ENCODE measurements around the gene LETM1. TPM values are rescaled to one million over a fixed set of nuclear protein-coding genes. Genes with fewer than 3 reads are reported as not detected.

Gene LETM1
- total RNA-seq, 2 donors from 2014 or later = 45.7 to 52.4 TPM

DNA sequence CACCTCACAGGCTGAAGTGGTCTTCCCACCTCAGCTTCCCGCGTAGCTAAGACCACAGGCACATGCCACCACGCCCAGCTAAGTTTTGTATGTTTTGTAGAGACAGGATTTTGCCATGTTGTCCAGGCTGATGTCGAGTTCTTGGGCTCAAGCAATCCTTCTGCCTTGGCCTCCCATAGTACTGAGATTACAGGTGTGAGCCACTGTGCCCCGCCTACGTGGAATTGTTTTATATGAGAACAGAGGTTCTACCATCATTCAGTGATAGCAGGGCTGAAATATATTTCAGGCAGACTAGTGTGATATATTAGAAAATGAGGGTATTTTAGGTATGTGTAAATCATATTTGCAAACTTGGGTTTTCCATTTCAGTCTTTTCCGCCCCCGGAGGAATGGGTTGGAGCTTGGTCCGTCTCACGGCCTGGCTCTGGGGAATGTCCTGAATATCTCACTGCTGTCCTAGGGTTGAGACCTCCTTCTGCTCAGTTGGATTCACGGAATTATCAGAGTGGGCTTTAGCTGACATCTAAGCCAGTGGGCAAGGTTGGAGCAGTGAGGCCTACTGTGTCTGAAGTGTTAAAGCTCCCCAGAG is 35.1 kb upstream of the LETM1 start:
- no peak for DNase-seq
- Histone ChIP-seq H3K9me3 (ENCODE audit: control insufficient read depth, low read length) (no peaks in the 10 kb centered on the region), H3K4me1 (ENCODE audit: control insufficient read depth, insufficient read depth, low read length) (no peaks in the 10 kb centered on the region), H3K27ac (ENCODE audit: low read depth, low read length) (no peak overlapping the region), H3K27me3 (ENCODE audit: control insufficient read depth, insufficient read depth, low read length, poor library complexity, severe bottlenecking) (no peaks in the 10 kb centered on the region), H3K9ac (ENCODE audit: extremely low read depth, low read length, poor library complexity, severe bottlenecking) (no peak overlapping the region), H3K4me3 (ENCODE audit: low read length) (no peak overlapping the region), H3K36me3 (ENCODE audit: control insufficient read depth, insufficient read depth, low read length) (peaks cover 20% of the 10 kb centered on the region)
- no peak overlapping the region for H3K27ac Mint-ChIP-seq
- no peaks in the 10 kb centered on the region for H3K27me3 Mint-ChIP-seq (ENCODE audit: insufficient read depth)
- TF ChIP-seq CTCF (conservative IDR thresholded peaks at IDR 0.05) = no peak
- no peak overlapping the region for H3K4me3 Mint-ChIP-seq
- WGBS, 2 experiments (ENCODE audit: insufficient coverage in 1 of 2, insufficient read length in 1 of 2) = 96% methylated on average over 9 to 11 of the region's 11 CpGs
- H3K9me3 Mint-ChIP-seq = no peaks in the 10 kb centered on the region
- no peaks in the 10 kb centered on the region for H3K4me1 Mint-ChIP-seq
- peaks cover 27% of the 10 kb centered on the region for H3K36me3 Mint-ChIP-seq (ENCODE audit: low read depth)

DNA sequence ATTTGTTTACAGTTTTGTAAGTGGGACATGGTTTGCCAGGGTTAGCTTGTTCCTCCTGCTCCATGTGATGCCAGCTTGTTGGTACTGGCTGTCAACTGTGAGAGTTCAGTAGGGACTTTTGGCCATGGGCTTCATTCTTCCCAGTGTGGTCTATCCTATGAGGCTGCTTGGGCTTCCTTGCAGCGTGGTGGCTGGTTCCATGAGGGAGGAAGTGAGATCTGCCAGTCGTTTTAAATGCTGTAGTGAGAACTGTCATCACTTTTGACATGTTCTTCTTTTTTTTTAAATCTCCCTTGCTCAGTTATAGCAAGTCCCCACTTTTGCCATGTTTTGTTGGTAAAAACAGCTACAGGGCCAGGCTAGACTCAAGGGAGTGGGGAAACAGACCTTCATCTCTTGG is 31.1 kb upstream of the LETM1 start:
- no peak overlapping the region for H3K9ac ChIP-seq (ENCODE audit: extremely low read depth, low read length, poor library complexity, severe bottlenecking)
- H3K27me3 ChIP-seq (ENCODE audit: control insufficient read depth, insufficient read depth, low read length, poor library complexity, severe bottlenecking) = no peaks in the 10 kb centered on the region
- peaks cover 5% of the 10 kb centered on the region for H3K36me3 ChIP-seq (ENCODE audit: control insufficient read depth, insufficient read depth, low read length)
- Mint-ChIP-seq H3K36me3 (ENCODE audit: low read depth) (peaks cover 17% of the 10 kb centered on the region), H3K27ac (no peak overlapping the region), H3K4me1 (no peaks in the 10 kb centered on the region), H3K9me3 (no peaks in the 10 kb centered on the region), H3K27me3 (ENCODE audit: insufficient read depth) (no peaks in the 10 kb centered on the region), H3K4me3 (no peak overlapping the region)
- H3K4me3 ChIP-seq (ENCODE audit: low read length) = no peak overlapping the region
- H3K27ac ChIP-seq (ENCODE audit: low read depth, low read length) = no peak overlapping the region
- TF ChIP-seq CTCF (conservative IDR thresholded peaks at IDR 0.05) = no peak
- H3K9me3 ChIP-seq (ENCODE audit: control insufficient read depth, low read length) = no peaks in the 10 kb centered on the region
- WGBS, 2 experiments (ENCODE audit: insufficient coverage in 1 of 2, insufficient read length in 1 of 2) = 79 to 93% methylated on average over 2 of the region's 2 CpGs
- no peaks in the 10 kb centered on the region for H3K4me1 ChIP-seq (ENCODE audit: control insufficient read depth, insufficient read depth, low read length)
- DNase-seq = no peak

GRCh38 chr4:1885414-1885813 is 29.5 kb upstream of the LETM1 start:
- peak overlapping the region; percentile 24 for H3K27ac Mint-ChIP-seq
- WGBS, 2 experiments (ENCODE audit: insufficient coverage in 1 of 2, insufficient read length in 1 of 2) = 92 to 100% methylated on average over 1 to 2 of the region's 2 CpGs

More at GRCh38 chr4:1885414-1885813, 29.5 kb upstream of the LETM1 start:
- no peak for DNase-seq
- no peak overlapping the region for H3K27ac ChIP-seq (ENCODE audit: low read depth, low read length)
- Mint-ChIP-seq H3K27me3 (ENCODE audit: insufficient read depth) (no peaks in the 10 kb centered on the region), H3K36me3 (ENCODE audit: low read depth) (peaks cover 16% of the 10 kb centered on the region), H3K4me1 (peaks cover 4% of the 10 kb centered on the region), H3K4me3 (no peak overlapping the region), H3K9me3 (no peaks in the 10 kb centered on the region)
- no peaks in the 10 kb centered on the region for H3K9me3 ChIP-seq (ENCODE audit: control insufficient read depth, low read length)
- peaks cover 5% of the 10 kb centered on the region for H3K36me3 ChIP-seq (ENCODE audit: control insufficient read depth, insufficient read depth, low read length)
- TF ChIP-seq CTCF (conservative IDR thresholded peaks at IDR 0.05) = no peak
- H3K4me1 ChIP-seq (ENCODE audit: control insufficient read depth, insufficient read depth, low read length) = no peaks in the 10 kb centered on the region
- no peaks in the 10 kb centered on the region for H3K27me3 ChIP-seq (ENCODE audit: control insufficient read depth, insufficient read depth, low read length, poor library complexity, severe bottlenecking)
- H3K4me3 ChIP-seq (ENCODE audit: low read length) = no peak overlapping the region
- H3K9ac ChIP-seq (ENCODE audit: extremely low read depth, low read length, poor library complexity, severe bottlenecking) = no peak overlapping the region
